Tibial nerve (tissue), 3 donors: ENCODE measurements around the gene PRDM7.
"Not testable (repeated sequence)": the region's sequence is repeated elsewhere in the genome, so short reads cannot be mapped to it uniquely, and the experiment has no call there.

ENCODE experiments used
- EP300 ChIP-seq, 2 donors: sonication (generic); formaldehyde crosslinking; IDR thresholded peaks; one replicate each; pipeline ENCODE4 v1.6.1; 2017; ENCODE audit warnings: antibody characterized with exemption in 2 of 2, mild to moderate bottlenecking in 1 of 2
- POLR2A ChIP-seq, 2 donors: fragments of 450-650 bp; IDR thresholded peaks; one replicate each; pipeline ENCODE4 v1.6.1; 2017; ENCODE audit warnings: antibody characterized with exemption in 2 of 2, mild to moderate bottlenecking in 2 of 2, moderate library complexity in 2 of 2

GRCh38 chr16:90102086-90102884 is 25.2 kb upstream of the PRDM7 start:
- not testable (repeated sequence) for TF ChIP-seq POLR2A, EP300 (IDR thresholded peaks at IDR 0.05)
